ENCODE results near the gene ANKRD6. TPM values are rescaled to one million over a fixed set of nuclear protein-coding genes. Genes with fewer than 3 reads are reported as not detected.

The ANKRD6 gene
- total RNA-seq, 1 donor from 2014 or later: 4.2 TPM

GRCh38 chr6:89583559-89583958, 150.6 kb downstream of the ANKRD6 start:
- H3K9me3 ChIP-seq (ENCODE audit: control insufficient read depth in 3 of 3, low read length in 3 of 3): no peaks in the 10 kb centered on the region
- H3K27ac ChIP-seq (ENCODE audit: low read depth, low read length): no peak overlapping the region
- H3K4me1 ChIP-seq (ENCODE audit: control insufficient read depth in 3 of 3, insufficient read depth in 3 of 3, low read length in 3 of 3): no peaks in the 10 kb centered on the region
- no peaks in the 10 kb centered on the region for H3K36me3 ChIP-seq (ENCODE audit: control insufficient read depth in 3 of 3, insufficient read depth in 3 of 3, low read length in 3 of 3)
- H3K9ac ChIP-seq (ENCODE audit: low read depth in 1 of 3, low read length in 3 of 3): no peak overlapping the region
- no peak overlapping the region for H3K4me3 ChIP-seq (ENCODE audit: low read length in 3 of 3)
- H3K27me3 ChIP-seq (ENCODE audit: control insufficient read depth in 3 of 3, insufficient read depth in 3 of 3, low read length in 3 of 3): no peaks in the 10 kb centered on the region

DNA sequence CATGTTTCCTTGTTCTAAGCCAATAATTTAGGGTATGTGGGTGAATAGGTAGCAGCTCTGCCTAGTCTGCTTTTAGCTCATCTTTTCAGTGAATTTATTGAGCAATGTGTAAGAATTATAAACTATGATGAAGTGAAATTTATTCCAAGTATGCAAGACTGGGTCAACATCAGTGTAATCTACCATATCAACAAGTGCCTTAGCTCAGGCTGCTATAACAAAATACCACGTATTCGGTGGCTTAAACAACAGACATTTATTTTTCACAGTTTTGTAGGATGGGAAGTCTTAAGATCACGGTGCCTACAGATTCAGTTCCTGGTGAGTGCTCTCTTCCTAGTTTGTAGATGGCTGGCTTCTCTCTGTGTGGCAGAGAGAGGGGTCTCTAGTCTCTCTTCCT, 151.6 kb downstream of the ANKRD6 start:
- no peak overlapping the region for H3K4me3 ChIP-seq (ENCODE audit: low read length in 3 of 3)
- H3K27me3 ChIP-seq (ENCODE audit: control insufficient read depth in 3 of 3, insufficient read depth in 3 of 3, low read length in 3 of 3): no peaks in the 10 kb centered on the region
- no peaks in the 10 kb centered on the region for H3K36me3 ChIP-seq (ENCODE audit: control insufficient read depth in 3 of 3, insufficient read depth in 3 of 3, low read length in 3 of 3)
- H3K27ac ChIP-seq (ENCODE audit: low read depth, low read length): no peak overlapping the region
- H3K9ac ChIP-seq (ENCODE audit: low read depth in 1 of 3, low read length in 3 of 3): no peak overlapping the region
- no peaks in the 10 kb centered on the region for H3K9me3 ChIP-seq (ENCODE audit: control insufficient read depth in 3 of 3, low read length in 3 of 3)
- H3K4me1 ChIP-seq (ENCODE audit: control insufficient read depth in 3 of 3, insufficient read depth in 3 of 3, low read length in 3 of 3): no peaks in the 10 kb centered on the region

DNA sequence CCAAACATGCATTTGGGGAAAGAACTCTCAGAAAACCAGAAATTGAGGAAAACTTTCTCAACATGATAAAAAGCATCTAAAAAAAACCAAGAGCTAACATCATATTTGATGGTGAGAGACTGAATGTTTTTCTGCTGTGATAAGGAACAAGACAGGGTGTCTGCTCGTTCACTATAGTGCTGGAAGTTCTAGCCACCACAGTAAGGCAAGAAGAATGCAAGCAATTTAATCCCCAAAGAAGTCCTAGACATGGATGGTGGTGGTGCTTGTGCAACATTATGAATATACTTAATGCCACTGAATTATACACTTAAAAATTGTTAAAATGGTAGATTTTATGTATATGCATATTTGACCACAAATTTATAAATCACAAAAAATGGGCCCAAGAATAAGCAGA, 152.2 kb downstream of the ANKRD6 start:
- H3K9ac ChIP-seq (ENCODE audit: low read depth in 1 of 3, low read length in 3 of 3): no peak overlapping the region
- no peaks in the 10 kb centered on the region for H3K9me3 ChIP-seq (ENCODE audit: control insufficient read depth in 3 of 3, low read length in 3 of 3)
- H3K27me3 ChIP-seq (ENCODE audit: control insufficient read depth in 3 of 3, insufficient read depth in 3 of 3, low read length in 3 of 3): no peaks in the 10 kb centered on the region
- no peak overlapping the region for H3K27ac ChIP-seq (ENCODE audit: low read depth, low read length)
- no peaks in the 10 kb centered on the region for H3K4me1 ChIP-seq (ENCODE audit: control insufficient read depth in 3 of 3, insufficient read depth in 3 of 3, low read length in 3 of 3)
- no peaks in the 10 kb centered on the region for H3K36me3 ChIP-seq (ENCODE audit: control insufficient read depth in 3 of 3, insufficient read depth in 3 of 3, low read length in 3 of 3)
- no peak overlapping the region for H3K4me3 ChIP-seq (ENCODE audit: low read length in 3 of 3)

- no peak overlapping the region for H3K27ac ChIP-seq (ENCODE audit: low read depth, low read length)
- H3K4me1 ChIP-seq (ENCODE audit: control insufficient read depth in 3 of 3, insufficient read depth in 3 of 3, low read length in 3 of 3): no peaks in the 10 kb centered on the region
- no peaks in the 10 kb centered on the region for H3K9me3 ChIP-seq (ENCODE audit: control insufficient read depth in 3 of 3, low read length in 3 of 3)
- no peaks in the 10 kb centered on the region for H3K27me3 ChIP-seq (ENCODE audit: control insufficient read depth in 3 of 3, insufficient read depth in 3 of 3, low read length in 3 of 3)
- H3K36me3 ChIP-seq (ENCODE audit: control insufficient read depth in 3 of 3, insufficient read depth in 3 of 3, low read length in 3 of 3): no peaks in the 10 kb centered on the region
- H3K9ac ChIP-seq (ENCODE audit: low read depth in 1 of 3, low read length in 3 of 3): no peak overlapping the region
- H3K4me3 ChIP-seq (ENCODE audit: low read length in 3 of 3): no peak overlapping the region
Observed at GRCh38 chr6:89589297-89590025, 156.5 kb downstream of the ANKRD6 start.

DNA sequence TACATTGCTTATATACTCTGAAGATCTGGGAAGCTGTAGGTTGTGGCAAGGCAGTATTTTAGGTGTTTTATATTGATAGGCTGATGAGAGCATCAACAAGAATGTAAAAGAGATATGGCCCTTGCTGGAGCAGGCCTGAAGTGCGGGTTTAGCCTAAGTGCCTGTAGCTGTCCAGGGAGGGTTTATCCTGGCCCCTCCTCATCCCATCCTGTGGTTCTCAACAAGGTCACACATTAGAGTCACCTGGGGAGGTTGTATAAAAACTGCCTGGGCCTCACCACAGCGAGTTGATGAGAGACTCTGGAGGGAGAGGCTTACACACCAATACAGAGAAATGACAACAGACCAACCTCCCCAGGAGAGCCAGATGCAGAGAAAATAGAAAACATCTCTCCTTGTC, 157.2 kb downstream of the ANKRD6 start:
- Histone ChIP-seq H3K36me3 (ENCODE audit: control insufficient read depth in 3 of 3, insufficient read depth in 3 of 3, low read length in 3 of 3) (no peaks in the 10 kb centered on the region), H3K27ac (ENCODE audit: low read depth, low read length) (no peak overlapping the region), H3K4me3 (ENCODE audit: low read length in 3 of 3) (no peak overlapping the region), H3K27me3 (ENCODE audit: control insufficient read depth in 3 of 3, insufficient read depth in 3 of 3, low read length in 3 of 3) (no peaks in the 10 kb centered on the region), H3K9ac (ENCODE audit: low read depth in 1 of 3, low read length in 3 of 3) (no peak overlapping the region), H3K4me1 (ENCODE audit: control insufficient read depth in 3 of 3, insufficient read depth in 3 of 3, low read length in 3 of 3) (no peaks in the 10 kb centered on the region), H3K9me3 (ENCODE audit: control insufficient read depth in 3 of 3, low read length in 3 of 3) (no peaks in the 10 kb centered on the region)

GRCh38 chr6:89591745-89592144, 158.8 kb downstream of the ANKRD6 start:
- Histone ChIP-seq H3K4me3 (ENCODE audit: low read length in 3 of 3) (no peak overlapping the region), H3K9me3 (ENCODE audit: control insufficient read depth in 3 of 3, low read length in 3 of 3) (no peaks in the 10 kb centered on the region), H3K4me1 (ENCODE audit: control insufficient read depth in 3 of 3, insufficient read depth in 3 of 3, low read length in 3 of 3) (no peaks in the 10 kb centered on the region), H3K36me3 (ENCODE audit: control insufficient read depth in 3 of 3, insufficient read depth in 3 of 3, low read length in 3 of 3) (no peaks in the 10 kb centered on the region), H3K9ac (ENCODE audit: low read depth in 1 of 3, low read length in 3 of 3) (no peak overlapping the region), H3K27ac (ENCODE audit: low read depth, low read length) (no peak overlapping the region), H3K27me3 (ENCODE audit: control insufficient read depth in 3 of 3, insufficient read depth in 3 of 3, low read length in 3 of 3) (no peaks in the 10 kb centered on the region)

GRCh38 chr6:89596056-89596455, 163.1 kb downstream of the ANKRD6 start:
- H3K4me3 ChIP-seq (ENCODE audit: low read length in 3 of 3): no peak overlapping the region
- H3K27ac ChIP-seq (ENCODE audit: low read depth, low read length): no peak overlapping the region
- H3K4me1 ChIP-seq (ENCODE audit: control insufficient read depth in 3 of 3, insufficient read depth in 3 of 3, low read length in 3 of 3): peaks cover 0 to under 1% (median 0%) of the 10 kb centered on the region in 3 donors
- H3K9me3 ChIP-seq (ENCODE audit: control insufficient read depth in 3 of 3, low read length in 3 of 3): no peaks in the 10 kb centered on the region
- no peaks in the 10 kb centered on the region for H3K27me3 ChIP-seq (ENCODE audit: control insufficient read depth in 3 of 3, insufficient read depth in 3 of 3, low read length in 3 of 3)
- no peaks in the 10 kb centered on the region for H3K36me3 ChIP-seq (ENCODE audit: control insufficient read depth in 3 of 3, insufficient read depth in 3 of 3, low read length in 3 of 3)
- H3K9ac ChIP-seq (ENCODE audit: low read depth in 1 of 3, low read length in 3 of 3): no peak overlapping the region

GRCh38 chr6:89596484-89596883, 163.5 kb downstream of the ANKRD6 start:
- Histone ChIP-seq H3K4me3 (ENCODE audit: low read length in 3 of 3) (no peak overlapping the region), H3K9ac (ENCODE audit: low read depth in 1 of 3, low read length in 3 of 3) (no peak overlapping the region), H3K4me1 (ENCODE audit: control insufficient read depth in 3 of 3, insufficient read depth in 3 of 3, low read length in 3 of 3) (peaks cover 0 to 2% (median 0%) of the 10 kb centered on the region in 3 donors), H3K36me3 (ENCODE audit: control insufficient read depth in 3 of 3, insufficient read depth in 3 of 3, low read length in 3 of 3) (no peaks in the 10 kb centered on the region), H3K27ac (ENCODE audit: low read depth, low read length) (no peak overlapping the region), H3K9me3 (ENCODE audit: control insufficient read depth in 3 of 3, low read length in 3 of 3) (no peaks in the 10 kb centered on the region), H3K27me3 (ENCODE audit: control insufficient read depth in 3 of 3, insufficient read depth in 3 of 3, low read length in 3 of 3) (no peaks in the 10 kb centered on the region)

GRCh38 chr6:89597372-89597771, 164.4 kb downstream of the ANKRD6 start:
- H3K4me1 ChIP-seq (ENCODE audit: control insufficient read depth in 3 of 3, insufficient read depth in 3 of 3, low read length in 3 of 3): peaks cover 6 to 8% (median 7%) of the 10 kb centered on the region in 3 donors
- H3K9me3 ChIP-seq (ENCODE audit: control insufficient read depth in 3 of 3, low read length in 3 of 3): no peaks in the 10 kb centered on the region
- no peak overlapping the region for H3K4me3 ChIP-seq (ENCODE audit: low read length in 3 of 3)
- no peak overlapping the region for H3K27ac ChIP-seq (ENCODE audit: low read depth, low read length)
- no peaks in the 10 kb centered on the region for H3K36me3 ChIP-seq (ENCODE audit: control insufficient read depth in 3 of 3, insufficient read depth in 3 of 3, low read length in 3 of 3)
- H3K27me3 ChIP-seq (ENCODE audit: control insufficient read depth in 3 of 3, insufficient read depth in 3 of 3, low read length in 3 of 3): no peaks in the 10 kb centered on the region
- no peak overlapping the region for H3K9ac ChIP-seq (ENCODE audit: low read depth in 1 of 3, low read length in 3 of 3)

DNA sequence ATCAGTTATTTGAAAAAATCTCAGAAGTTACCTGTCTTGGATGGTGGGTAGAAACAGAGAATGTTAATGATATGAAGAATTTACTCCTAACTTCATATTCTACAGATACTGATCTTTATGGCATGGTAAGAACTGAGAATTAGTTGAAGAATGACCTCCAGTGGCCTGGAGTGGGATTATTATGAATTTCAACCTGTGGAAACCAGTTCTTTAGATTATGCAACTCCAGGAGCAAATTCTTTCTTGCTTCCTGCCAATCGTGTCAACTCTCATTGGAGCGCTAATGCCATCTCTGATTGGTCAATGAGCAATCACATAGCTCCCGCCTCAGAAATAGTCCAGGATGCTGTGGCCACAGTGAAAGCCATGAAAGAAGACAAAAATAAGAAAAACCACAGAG, 165.0 kb downstream of the ANKRD6 start:
- H3K9ac ChIP-seq (ENCODE audit: low read depth in 1 of 3, low read length in 3 of 3): no peak overlapping the region
- H3K27ac ChIP-seq (ENCODE audit: low read depth, low read length): no peak overlapping the region
- H3K4me3 ChIP-seq (ENCODE audit: low read length in 3 of 3): no peak overlapping the region
- H3K36me3 ChIP-seq (ENCODE audit: control insufficient read depth in 3 of 3, insufficient read depth in 3 of 3, low read length in 3 of 3): no peaks in the 10 kb centered on the region
- peaks cover 6 to 9% (median 8%) of the 10 kb centered on the region in 3 donors for H3K4me1 ChIP-seq (ENCODE audit: control insufficient read depth in 3 of 3, insufficient read depth in 3 of 3, low read length in 3 of 3)
- no peaks in the 10 kb centered on the region for H3K27me3 ChIP-seq (ENCODE audit: control insufficient read depth in 3 of 3, insufficient read depth in 3 of 3, low read length in 3 of 3)
- no peaks in the 10 kb centered on the region for H3K9me3 ChIP-seq (ENCODE audit: control insufficient read depth in 3 of 3, low read length in 3 of 3)
